IMR-90 (cell line): ENCODE data around the gene PDXDC1. TPM values are rescaled to one million over a fixed set of nuclear protein-coding genes. Genes with fewer than 3 reads are reported as not detected.
"Not testable (repeated sequence)": the region's sequence is repeated elsewhere in the genome, so short reads cannot be mapped to it uniquely, and the experiment has no call there.

Experiments used
- ATAC-seq: fragments of 200-7000 bp; cut with Tn5 transposase; 2 replicates; pipeline ENCODE4 v1.9.1; 2020; ENCODE audit warnings: low read depth, mild to moderate bottlenecking, moderate library complexity
- BruUV-seq: library from RNA; stranded (reverse); fragments of 400-500 nt; replicated peaks from 2 replicates; lab custom pipeline; 2021; lab: Mats Ljungman, UMichigan
- CTCF ChIA-PET: fragments of 300-600 bp; formaldehyde crosslinking; extraction: SDS; loops from one replicate; lab custom pipeline; 2021; ENCODE audit warnings: antibody characterized with exemption; lab: Yijun Ruan, JAX
- POLR2A ChIA-PET: fragments of 300-600 bp; sonication (Branson Sonifier 250); formaldehyde crosslinking; loops from one replicate; lab custom pipeline; 2022; ENCODE audit warnings: antibody characterized with exemption; ENCODE audit not compliant: unreplicated experiment; lab: Charles Lee
- DNase-seq: peaks from one replicate; pipeline ENCODE4 v3.0.0; 2013
- H2AFZ ChIP-seq: replicated peaks from 2 replicates; pipeline ENCODE3; 2013; ENCODE audit warnings: low read length, mild to moderate bottlenecking; ENCODE audit not compliant: poor library complexity
- H2AK5ac ChIP-seq: 2 replicates; pipeline ENCODE4 v1.6.1; 2013; ENCODE audit warnings: low read depth, low read length, inconsistent platforms
- H2AK9ac ChIP-seq: replicated peaks from 2 replicates; pipeline ENCODE3; 2013; ENCODE audit warnings: mild to moderate bottlenecking, low read depth, low read length, moderate library complexity; ENCODE audit not compliant: poor library complexity
- H2BK120ac ChIP-seq: 2 replicates; pipeline ENCODE4 v1.6.1; 2013; ENCODE audit warnings: low read depth, low read length, inconsistent platforms
- H2BK15ac ChIP-seq: 3 replicates; pipeline ENCODE4 v1.6.1; 2013; ENCODE audit warnings: low read depth, low read length, inconsistent platforms
- H2BK20ac ChIP-seq: 2 replicates; pipeline ENCODE4 v1.6.1; 2013; ENCODE audit warnings: low read depth, mild to moderate bottlenecking, inconsistent platforms, low read length, moderate library complexity
- H2BK5ac ChIP-seq: 2 replicates; pipeline ENCODE4 v1.6.1; 2013; ENCODE audit warnings: mild to moderate bottlenecking, low read depth, low read length, inconsistent platforms; ENCODE audit not compliant: poor library complexity, severe bottlenecking
- H3K14ac ChIP-seq: replicated peaks from 2 replicates; pipeline ENCODE4 v1.6.1; 2013; ENCODE audit warnings: low read depth, low read length, inconsistent platforms
- H3K18ac ChIP-seq: 2 replicates; pipeline ENCODE4 v1.6.1; 2013; ENCODE audit warnings: low read depth, low read length, control low read depth
- H3K23ac ChIP-seq: 2 replicates; pipeline ENCODE4 v1.6.1; 2013; ENCODE audit warnings: low read depth, low read length, inconsistent platforms
- H3K27ac ChIP-seq: 2 replicates; pipeline ENCODE4 v1.5.1; 2013; ENCODE audit warnings: mild to moderate bottlenecking, control low read depth, low read length; ENCODE audit not compliant: insufficient read depth
- H3K27me3 ChIP-seq: 2 replicates; pipeline ENCODE4 v1.6.1; 2013; ENCODE audit warnings: low read length; ENCODE audit not compliant: control insufficient read depth, insufficient read depth
- H3K36me3 ChIP-seq: 2 replicates; pipeline ENCODE4 v1.6.1; 2013; ENCODE audit warnings: low read length, mixed read lengths; ENCODE audit not compliant: control insufficient read depth, insufficient read depth
- H3K4ac ChIP-seq: 2 replicates; pipeline ENCODE4 v1.6.1; 2013; ENCODE audit warnings: low read depth, low read length, inconsistent platforms
- H3K4me1 ChIP-seq: 2 replicates; pipeline ENCODE4 v1.6.1; 2013; ENCODE audit warnings: low read length, mixed read lengths; ENCODE audit not compliant: control insufficient read depth, insufficient read depth
- H3K4me2 ChIP-seq: 2 replicates; pipeline ENCODE4 v1.6.1; 2013; ENCODE audit warnings: low read depth, mild to moderate bottlenecking, control low read depth, low read length, moderate library complexity
- H3K4me3 ChIP-seq: 2 replicates; pipeline ENCODE4 v1.5.1; 2013; ENCODE audit warnings: low read depth, mild to moderate bottlenecking, control low read depth, low read length, moderate library complexity; ENCODE audit not compliant: insufficient read depth
- H3K56ac ChIP-seq: 2 replicates; pipeline ENCODE4 v1.6.1; 2013; ENCODE audit warnings: low read length, inconsistent platforms; ENCODE audit not compliant: insufficient read depth; ENCODE audit errors: extremely low read depth
- H3K79me1 ChIP-seq, 2 experiments: 2 replicates each; pipeline ENCODE4 v1.6.1; 2013; ENCODE audit warnings: low read length in 2 of 2, inconsistent platforms in 1 of 2, low read depth in 1 of 2
- H3K9ac ChIP-seq: 2 replicates; pipeline ENCODE4 v1.6.1; 2013; ENCODE audit warnings: low read depth, low read length, control low read depth
- H3K9me1 ChIP-seq: 2 replicates; pipeline ENCODE4 v1.6.1; 2013; ENCODE audit warnings: low read length, inconsistent platforms; ENCODE audit not compliant: insufficient read depth
- H3K9me3 ChIP-seq: 2 replicates; pipeline ENCODE4 v1.6.1; 2013; ENCODE audit warnings: low read length; ENCODE audit not compliant: control insufficient read depth, insufficient read depth
- H4K20me1 ChIP-seq: 2 replicates; pipeline ENCODE4 v1.6.1; 2013; ENCODE audit warnings: low read length, inconsistent platforms; ENCODE audit not compliant: insufficient read depth
- H4K5ac ChIP-seq: 2 replicates; pipeline ENCODE4 v1.6.1; 2013; ENCODE audit warnings: mild to moderate bottlenecking, low read depth, low read length, control low read depth
- H4K8ac ChIP-seq, 2 experiments: 2 replicates each; pipeline ENCODE4 v1.6.1; 2013; ENCODE audit warnings: low read depth in 2 of 2, low read length in 2 of 2, control low read depth in 1 of 2, inconsistent platforms in 1 of 2
- H4K91ac ChIP-seq: 2 replicates; pipeline ENCODE4 v1.6.1; 2013; ENCODE audit warnings: low read depth, low read length, inconsistent platforms; ENCODE audit not compliant: insufficient read depth
- WGBS, 2 experiments: methylation state at CpG; one replicate each; pipeline versions ENCODE4 v1.1.5 to v1.1.7; 2013; ENCODE audit warnings: missing lambda C conversion rate in 2 of 2; ENCODE audit not compliant: insufficient read length in 1 of 2; ENCODE audit errors: extremely low coverage in 2 of 2; 5-methylcytosine and 5-hydroxymethylcytosine counted together
- dilution Hi-C: fragments of 300-500 bp; cut with HindIII; formaldehyde crosslinking; loops from one replicate; pipeline ENCODE4 v1.14.3; 2018; ENCODE audit warnings: low sequenced_read_pairs; ENCODE audit not compliant: unreplicated experiment
- in situ Hi-C: fragments of 300-500 bp; cut with MboI; formaldehyde crosslinking; loops from 3 replicates; pipeline ENCODE4 v1.14.3; 2019; ENCODE audit warnings: low sequenced_read_pairs, inconsistent platforms, mixed read lengths
- intact Hi-C: fragments of 100-400 bp; cut with micrococcal nuclease; formaldehyde crosslinking; loops from 2 replicates; pipeline ENCODE4 v1.10.0; 2022
- polyA plus RNA-seq, 3 experiments: library from polyadenylated mRNA; depleted of rRNA; stranded (reverse); fragments of >200 nt; gene quantifications; 2 replicates each; pipeline ENCODE4 v1.2.3, GENCODE V29; 2012; ENCODE audit warnings: low replicate concordance in 1 of 3
- total RNA-seq: library from RNA; depleted of rRNA; stranded (reverse); fragments of >200 nt; gene quantifications from 2 replicates; pipeline ENCODE4 v1.2.3, GENCODE V29; 2012

The PDXDC1 gene
- total and polyA plus RNA-seq, 2 of the 4 experiments (the other 2 are of a cell fraction): 68.7 to 117 TPM

- BruUV-seq, H3K14ac ChIP-seq, H3K56ac ChIP-seq, POLR2A ChIA-PET, intact Hi-C loops, H2BK120ac ChIP-seq, H4K91ac ChIP-seq, H3K23ac ChIP-seq, H3K9me3 ChIP-seq, H2AK5ac ChIP-seq, H3K18ac ChIP-seq, H3K9me1 ChIP-seq, H2BK20ac ChIP-seq, CTCF ChIA-PET, H3K27me3 ChIP-seq, ATAC-seq, H2AFZ ChIP-seq, dilution Hi-C loops, H2AK9ac ChIP-seq, H3K36me3 ChIP-seq, H3K9ac ChIP-seq, H3K4me1 ChIP-seq, H3K27ac ChIP-seq, DNase-seq, H2BK15ac ChIP-seq, H2BK5ac ChIP-seq, H3K4ac ChIP-seq, H4K5ac ChIP-seq: not testable (repeated sequence)
- peaks cover 9 to 26% of the 10 kb centered on the region in 2 experiments; a peak in 3 of 4 replicates for H3K79me1 ChIP-seq
- H4K8ac ChIP-seq: peak overlapping the region; percentile 85 to 93; a peak in 3 of 4 replicates
- H3K4me2 ChIP-seq: peak overlapping the region; percentile 88
- in situ Hi-C loops: loop anchor here (25.0 kb wide), 1 partner anchor 337 kb away; the partner anchor contains the start of genes BFAR and PARN
- peaks cover 30% of the 10 kb centered on the region for H4K20me1 ChIP-seq
- H3K4me3 ChIP-seq: peak overlapping the region; percentile 97; the same call in 1 of the 2 replicates
- no CpG with 5 or more reads among the region's 14 CpGs for WGBS, 2 experiments
Observed at GRCh38 chr16:14973785-14974322, 972 bp upstream of the PDXDC1 start.

DNA sequence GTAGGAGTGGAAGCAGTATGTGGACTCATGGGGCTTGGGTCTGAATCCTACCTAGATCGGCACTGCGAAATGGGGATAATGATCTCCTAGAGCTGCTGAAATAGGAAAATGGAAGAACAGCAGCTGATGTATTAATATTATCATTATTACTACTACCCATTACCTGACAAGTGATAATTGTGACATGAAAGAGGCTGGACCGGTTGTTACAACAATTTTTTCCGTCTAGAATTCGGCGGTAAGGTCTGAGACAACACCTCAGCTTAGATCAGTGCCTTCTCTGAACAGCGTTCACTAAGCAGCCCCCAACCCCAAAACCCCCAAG lies 533 bp upstream of the PDXDC1 start:
- WGBS, 2 experiments: no CpG with 5 or more reads among the region's 7 CpGs
- H2BK5ac ChIP-seq, H2AK5ac ChIP-seq, intact Hi-C loops, H3K18ac ChIP-seq, H3K27ac ChIP-seq, H2BK120ac ChIP-seq, H2BK20ac ChIP-seq, H3K56ac ChIP-seq, H4K91ac ChIP-seq, H2AK9ac ChIP-seq, H3K4ac ChIP-seq, H3K36me3 ChIP-seq, H3K9me1 ChIP-seq, H2BK15ac ChIP-seq, H3K27me3 ChIP-seq, H3K4me1 ChIP-seq, H3K14ac ChIP-seq, H3K9me3 ChIP-seq, dilution Hi-C loops, BruUV-seq, ATAC-seq, POLR2A ChIA-PET: not testable (repeated sequence)
- peak; percentile 42 for DNase-seq
- Histone ChIP-seq H3K23ac (peak overlapping the region; percentile 15; the same call in 1 of the 2 replicates), H2AFZ (peak overlapping the region; percentile 89), H3K4me2 (peak overlapping the region; percentile 88), H4K20me1 (peaks cover 34% of the 10 kb centered on the region), H3K4me3 (peak overlapping the region; percentile 97), H4K5ac (peak overlapping the region; percentile 33; the same call in 1 of the 2 replicates), H3K79me1 (peaks cover 9 to 30% of the 10 kb centered on the region in 2 experiments; a peak in 3 of 4 replicates), H4K8ac (peak overlapping the region; percentile 85 to 93; a peak in 3 of 4 replicates), H3K9ac (peak overlapping the region; percentile 58)
- in situ Hi-C loops: loop anchor here (25.0 kb wide), 1 partner anchor 337 kb away; the partner anchor contains the start of genes BFAR and PARN
- CTCF ChIA-PET: interaction anchor here (0.6 kb wide), 1 partner anchor 13 kb away, joined by 4 read pairs; no protein-coding TSS in a partner anchor
